T-helper 1 cell (primary cell): Measurements from ENCODE around the gene UBE2E2.
"Not testable (repeated sequence)": the region's sequence is repeated elsewhere in the genome, so short reads cannot be mapped to it uniquely, and the experiment has no call there.

Experiments used
- DNase-seq, 5 donors: peaks; one replicate each; pipeline ENCODE4 v3.0.0-alpha.2; 2012 to 2020

UBE2E2 gene

GRCh38 chr3:23592961-23593931, 390.1 kb downstream of the UBE2E2 start:
- DNase-seq = no peak

- no peak for DNase-seq
Observed at GRCh38 chr3:23594066-23594465, 390.9 kb downstream of the UBE2E2 start.

GRCh38 chr3:23594894-23595670, 392.0 kb downstream of the UBE2E2 start:
- DNase-seq = no peak

GRCh38 chr3:23595851-23596250, 392.7 kb downstream of the UBE2E2 start:
- no peak for DNase-seq

- no peak for DNase-seq
Observed at GRCh38 chr3:23600167-23600871, 397.2 kb downstream of the UBE2E2 start.

- no peak for DNase-seq
Observed at GRCh38 chr3:23601091-23601822, 398.1 kb downstream of the UBE2E2 start.

GRCh38 chr3:23602971-23603370, 399.8 kb downstream of the UBE2E2 start:
- no peak for DNase-seq

- DNase-seq = no peak
Observed at GRCh38 chr3:23607184-23607847, 404.2 kb downstream of the UBE2E2 start.

- no peak for DNase-seq
Observed at GRCh38 chr3:23608650-23609049, 405.5 kb downstream of the UBE2E2 start.

- DNase-seq = no peak
Observed at GRCh38 chr3:23611737-23612295, 408.7 kb downstream of the UBE2E2 start.

- DNase-seq = no peak
Observed at GRCh38 chr3:23612296-23612891, 409.3 kb downstream of the UBE2E2 start.

GRCh38 chr3:23615068-23615467, 411.9 kb downstream of the UBE2E2 start:
- no peak for DNase-seq

- DNase-seq = not testable (repeated sequence)
Observed at GRCh38 chr3:23618475-23618874, 415.3 kb downstream of the UBE2E2 start.

- no peak for DNase-seq
Observed at GRCh38 chr3:23619705-23620637, 416.8 kb downstream of the UBE2E2 start.

- no peak for DNase-seq
Observed at GRCh38 chr3:23620638-23621015, 417.5 kb downstream of the UBE2E2 start.

- no peak for DNase-seq
Observed at GRCh38 chr3:23623844-23624243, 420.7 kb downstream of the UBE2E2 start.

- DNase-seq = no peak
Observed at GRCh38 chr3:23624305-23624704, 421.2 kb downstream of the UBE2E2 start.

- no peak for DNase-seq
Observed at GRCh38 chr3:23626442-23626841, 423.3 kb downstream of the UBE2E2 start.

- no peak for DNase-seq
Observed at GRCh38 chr3:23629181-23629894, 426.2 kb downstream of the UBE2E2 start.
